Urinary bladder (tissue), 4 donors: ENCODE data around the gene PLEKHJ1. TPM values are rescaled to one million over a fixed set of nuclear protein-coding genes. Genes with fewer than 3 reads are reported as not detected.
A peak's percentile ranks its signal among the peaks of the same experiment; 100 is the strongest.
"Not testable (repeated sequence)": the region's sequence is repeated elsewhere in the genome, so short reads cannot be mapped to it uniquely, and the experiment has no call there.

Source experiments
- DNase-seq: peaks from one replicate; pipeline ENCODE4 v3.0.0-alpha.2; 2015; ENCODE audit errors: extremely low spot score
- H3K27ac ChIP-seq: one replicate; pipeline ENCODE4 v1.5.1; 2013; ENCODE audit warnings: low read depth, mild to moderate bottlenecking, moderate library complexity
- H3K36me3 ChIP-seq: one replicate; pipeline ENCODE4 v1.6.1; 2013; ENCODE audit warnings: mild to moderate bottlenecking, moderate library complexity; ENCODE audit not compliant: insufficient read depth
- H3K4me1 ChIP-seq: one replicate; pipeline ENCODE4 v1.6.1; 2013; ENCODE audit warnings: mild to moderate bottlenecking, moderate library complexity; ENCODE audit not compliant: insufficient read depth
- H3K4me3 ChIP-seq: one replicate; pipeline ENCODE4 v1.5.1; 2013; ENCODE audit warnings: low read depth, low read length
- WGBS: extraction: QIAGEN DNeasy Blood & Tissue Kit; methylation state at CpG from one replicate; pipeline ENCODE4 v1.1.7; 2013; 5-methylcytosine and 5-hydroxymethylcytosine counted together
- polyA plus RNA-seq: library from polyadenylated mRNA; stranded (reverse); fragments of 200-250 nt; gene quantifications from one replicate; pipeline ENCODE4 v1.2.3, GENCODE V29; 2013
- total RNA-seq: library from RNA; depleted of rRNA; stranded (reverse); fragments of >200 nt; gene quantifications from one replicate; pipeline ENCODE4 v1.2.3, GENCODE V29; 2014
- donor health status: healthy with polysubstance abuse.
- donor health status: healthy.

Gene PLEKHJ1, protein sequence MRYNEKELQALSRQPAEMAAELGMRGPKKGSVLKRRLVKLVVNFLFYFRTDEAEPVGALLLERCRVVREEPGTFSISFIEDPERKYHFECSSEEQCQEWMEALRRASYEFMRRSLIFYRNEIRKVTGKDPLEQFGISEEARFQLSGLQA
- 30.6 TPM for total RNA-seq
- polyA plus RNA-seq = 60.9 TPM

- Histone ChIP-seq H3K27ac (peak within 1 kb of the TSS; percentile 98), H3K36me3 (no peaks in the 10 kb centered on the region), H3K4me1 (peaks cover 2% of the 10 kb centered on the region), H3K4me3 (peak within 1 kb of the TSS; percentile 90)
- WGBS = under 1% methylated on average over 80 of the region's 80 CpGs
- DNase-seq = peak; percentile 95
Observed at GRCh38 chr19:2236314-2237050, at the start of gene PLEKHJ1, which contains the start of gene SF3A2. Gene PLEKHJ1, minus strand, starts transcription at chr19:2236329. Its CDS starts 81 bp downstream, at chr19:2236248. Gene SF3A2, plus strand, starts transcription at chr19:2236824. Its CDS starts 6,595 bp downstream, at chr19:2243419.

GRCh38 chr19:2283835-2284507, 47.8 kb upstream of the PLEKHJ1 start:
- 92% methylated on average over 8 of the region's 8 CpGs for WGBS
- Histone ChIP-seq H3K4me1 (no peaks in the 10 kb centered on the region), H3K36me3 (no peaks in the 10 kb centered on the region), H3K4me3 (no peak overlapping the region), H3K27ac (no peak overlapping the region)
- no peak for DNase-seq

- Histone ChIP-seq H3K27ac (no peak overlapping the region), H3K4me1 (no peaks in the 10 kb centered on the region), H3K36me3 (no peaks in the 10 kb centered on the region), H3K4me3 (no peak overlapping the region)
- 68% methylated on average over 11 of the region's 11 CpGs for WGBS
- no peak for DNase-seq
Observed at GRCh38 chr19:2282862-2283237, 46.7 kb upstream of the PLEKHJ1 start.

DNA sequence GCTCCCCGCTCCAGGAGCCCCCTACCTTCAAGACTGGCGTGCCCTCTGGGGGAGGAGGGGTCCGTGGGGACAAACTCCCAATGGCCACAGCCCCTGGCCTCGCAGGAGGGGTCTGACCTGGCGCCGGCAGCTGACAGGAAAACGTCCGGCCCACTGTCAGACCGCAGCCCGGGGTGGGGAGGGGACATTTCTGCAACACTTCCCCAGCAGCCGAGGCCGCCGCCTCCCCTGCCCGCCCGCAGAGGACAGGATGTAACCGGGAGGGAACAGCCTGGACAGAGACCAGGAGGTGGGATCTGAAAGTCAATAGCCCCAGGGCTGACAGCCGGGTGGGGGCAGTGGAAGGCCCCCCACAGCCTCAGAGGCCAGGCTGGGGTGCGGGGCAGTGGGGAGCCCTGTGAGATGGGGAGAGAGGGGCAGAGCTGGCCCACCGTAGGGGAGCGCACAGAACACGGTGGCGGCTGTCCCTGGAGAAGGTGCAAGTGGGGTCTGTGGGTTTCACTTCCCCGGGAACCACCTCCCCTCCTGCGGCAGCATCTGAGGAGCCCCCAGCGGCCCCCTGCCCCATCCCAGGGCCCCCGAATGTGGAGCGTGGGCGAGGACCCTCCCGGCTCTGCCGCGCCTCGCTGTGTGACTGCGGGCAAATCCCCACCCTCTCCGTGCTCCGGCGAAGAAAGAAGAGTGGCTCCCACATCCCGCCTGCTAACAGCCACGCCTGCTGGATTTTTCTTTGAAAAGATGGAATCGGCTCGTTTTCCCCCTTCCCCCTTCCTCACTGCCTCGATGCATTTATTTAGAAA, 46.1 kb upstream of the PLEKHJ1 start, which contains the start of gene PEAK3:
PEAK3 (minus strand) TSS at position 114 of the 800 bp plus-strand sequence. CDS start 1,244 bp downstream, outside the sequence.
- Histone ChIP-seq H3K27ac (no peak within 1 kb of the TSS), H3K4me3 (peak within 1 kb of the TSS; percentile 33), H3K36me3 (no peaks in the 10 kb centered on the region), H3K4me1 (no peaks in the 10 kb centered on the region)
- DNase-seq = no peak
- 13% methylated on average over 41 of the region's 41 CpGs for WGBS

- not testable (repeated sequence) for H3K4me1 ChIP-seq, H3K27ac ChIP-seq, H3K36me3 ChIP-seq, DNase-seq
- H3K4me3 ChIP-seq = peak overlapping the region; percentile 33
- 27% methylated on average over 16 of the region's 16 CpGs for WGBS
Observed at GRCh38 chr19:2281265-2282061, 45.3 kb upstream of the PLEKHJ1 start.

- no peaks in the 10 kb centered on the region for H3K36me3 ChIP-seq
- no peak overlapping the region for H3K4me3 ChIP-seq
- no peak overlapping the region for H3K27ac ChIP-seq
- 77% methylated on average over 26 of the region's 26 CpGs for WGBS
- no peaks in the 10 kb centered on the region for H3K4me1 ChIP-seq
- DNase-seq = no peak
Observed at GRCh38 chr19:2280633-2281264, 44.6 kb upstream of the PLEKHJ1 start.

DNA sequence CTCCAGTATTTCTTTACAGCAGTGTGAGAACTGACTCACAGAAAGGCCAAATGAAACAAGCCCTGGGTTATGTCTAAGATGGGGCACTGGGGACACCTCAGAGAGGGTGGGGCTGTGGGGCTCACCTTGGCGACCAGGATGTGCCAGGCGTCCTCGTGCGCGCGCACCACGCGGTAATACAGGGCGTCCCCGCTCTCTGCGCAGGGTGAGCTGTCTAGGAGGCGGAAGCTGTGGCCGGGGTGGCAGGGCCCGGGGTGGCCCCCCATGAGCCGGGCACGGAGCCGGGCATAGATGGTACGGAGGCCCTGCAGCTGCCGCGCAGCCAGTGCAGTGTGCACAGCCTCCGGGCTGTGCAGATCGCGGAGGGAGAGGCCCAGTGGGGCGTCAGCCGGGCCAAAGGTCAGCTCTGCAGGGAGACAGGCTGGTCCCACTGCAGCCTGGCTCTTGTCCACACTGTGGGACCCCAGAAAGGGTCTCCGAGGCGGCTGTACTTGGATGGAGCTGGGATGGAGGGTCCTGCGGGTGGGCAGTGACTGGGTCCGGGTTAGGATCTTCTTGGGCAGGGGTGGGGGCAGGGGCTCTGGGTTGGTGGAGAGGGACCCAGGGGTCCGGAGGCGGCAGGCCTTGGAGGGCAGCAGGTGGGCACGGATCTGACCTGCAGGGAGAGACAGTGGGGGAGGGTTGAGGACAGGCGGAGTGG, 42.5 kb upstream of the PLEKHJ1 start:
- WGBS = 89% methylated on average over 33 of the region's 33 CpGs
- no peak for DNase-seq
- Histone ChIP-seq H3K27ac (no peak overlapping the region), H3K4me3 (no peak overlapping the region), H3K4me1 (no peaks in the 10 kb centered on the region), H3K36me3 (no peaks in the 10 kb centered on the region)

GRCh38 chr19:2277138-2277537, 41.0 kb upstream of the PLEKHJ1 start:
- WGBS = 81% methylated on average over 9 of the region's 9 CpGs
- no peak for DNase-seq
- Histone ChIP-seq H3K27ac (no peak overlapping the region), H3K4me3 (no peak overlapping the region), H3K4me1 (no peaks in the 10 kb centered on the region), H3K36me3 (no peaks in the 10 kb centered on the region)

DNA sequence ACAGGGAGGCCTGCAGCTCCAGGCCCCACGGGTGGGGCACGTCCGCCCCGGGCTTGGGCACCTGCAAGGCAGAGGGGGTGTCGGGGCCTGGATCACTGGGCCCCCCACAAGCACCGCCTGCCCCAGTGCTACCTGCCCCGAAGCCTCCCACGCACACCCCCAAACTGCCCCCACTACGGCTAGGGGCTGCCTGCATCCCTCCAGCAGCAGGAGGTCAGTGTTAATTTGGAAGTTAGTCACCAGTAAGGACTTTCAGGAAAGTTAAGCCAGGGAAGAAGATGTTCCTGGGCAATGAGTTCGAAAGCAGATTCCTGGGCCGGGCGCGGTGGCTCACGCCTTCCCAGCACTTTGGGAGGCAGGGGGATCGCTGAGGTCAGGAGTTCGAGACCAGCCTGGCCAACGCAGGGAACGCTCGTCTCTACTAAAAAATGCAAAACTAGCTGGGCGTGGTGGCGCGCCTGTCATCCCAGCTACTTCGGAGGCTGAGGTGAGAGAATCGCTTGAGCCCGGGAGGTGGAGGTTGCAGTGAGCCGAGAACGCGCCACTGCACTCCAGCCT, 40.4 kb upstream of the PLEKHJ1 start:
- WGBS = 91% methylated on average over 28 of the region's 28 CpGs
- no peak overlapping the region for H3K4me3 ChIP-seq
- no peaks in the 10 kb centered on the region for H3K4me1 ChIP-seq
- H3K27ac ChIP-seq = no peak overlapping the region
- H3K36me3 ChIP-seq = no peaks in the 10 kb centered on the region
- DNase-seq = no peak

- Histone ChIP-seq H3K4me1 (no peaks in the 10 kb centered on the region), H3K36me3 (no peaks in the 10 kb centered on the region), H3K27ac (no peak overlapping the region), H3K4me3 (no peak overlapping the region)
- 62% methylated on average over 74 of the region's 74 CpGs for WGBS
- no peak for DNase-seq
Observed at GRCh38 chr19:2275588-2276428, 39.7 kb upstream of the PLEKHJ1 start.

- 55% methylated on average over 16 of the region's 16 CpGs for WGBS
Observed at GRCh38 chr19:2274931-2275535, 38.9 kb upstream of the PLEKHJ1 start.

More at GRCh38 chr19:2274931-2275535, 38.9 kb upstream of the PLEKHJ1 start:
- no peak for DNase-seq
- H3K4me1 ChIP-seq = no peaks in the 10 kb centered on the region
- H3K36me3 ChIP-seq = no peaks in the 10 kb centered on the region
- H3K4me3 ChIP-seq = no peak overlapping the region
- H3K27ac ChIP-seq = no peak overlapping the region
